NCI-H2107 (cell line): ENCODE measurements around the gene MTRR.

Experiments used
- DNase-seq: peaks from one replicate; lab custom pipeline; 2025; lab: John Stamatoyannopoulos, UW

The MTRR gene

DNA sequence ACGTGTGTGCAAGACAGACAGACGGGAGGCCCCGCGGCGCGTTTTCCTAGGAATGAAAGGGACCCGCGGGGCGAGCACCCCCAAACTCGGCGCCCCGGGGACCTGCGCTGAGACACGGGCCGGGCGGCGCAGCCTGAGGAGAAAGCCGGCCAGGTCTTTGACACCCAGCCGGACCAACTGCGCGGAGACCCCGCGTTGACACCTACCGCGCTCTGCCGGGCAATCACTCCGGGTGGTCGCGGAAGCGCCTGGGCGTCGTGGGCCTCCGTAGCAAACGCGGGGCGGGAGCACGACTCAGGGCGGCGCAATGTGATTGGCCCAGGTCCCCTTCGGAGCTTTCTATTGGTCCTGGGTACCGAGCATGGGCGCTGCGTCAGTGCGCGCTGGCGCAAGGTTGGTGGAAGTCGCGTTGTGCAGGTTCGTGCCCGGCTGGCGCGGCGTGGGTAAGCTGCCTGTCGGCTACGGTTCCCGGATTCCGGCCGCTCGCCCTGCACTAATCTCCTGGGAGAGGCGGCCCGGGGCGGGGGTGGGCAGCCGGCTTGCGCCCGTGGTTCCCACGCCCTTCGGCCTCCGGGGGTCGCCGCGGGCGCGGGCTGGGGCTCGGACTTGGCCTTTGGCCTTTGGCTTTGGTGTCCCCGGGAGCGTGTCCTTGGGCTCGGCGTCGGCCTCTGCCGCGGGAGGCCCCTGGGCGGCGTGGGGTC, at the start of gene MTRR, which contains the start of gene FASTKD3:
MTRR (plus strand) TSS at position 376 of the 701 bp plus-strand sequence. CDS start 1,647 bp downstream, outside the sequence.
FASTKD3 (minus strand) TSS at position 259 of the 701 bp plus-strand sequence. CDS start 948 bp downstream, outside the sequence.
- peak; percentile 92 for DNase-seq

GRCh38 chr5:7822449-7822848, 46.5 kb upstream of the MTRR start:
- DNase-seq, result no peak

DNA sequence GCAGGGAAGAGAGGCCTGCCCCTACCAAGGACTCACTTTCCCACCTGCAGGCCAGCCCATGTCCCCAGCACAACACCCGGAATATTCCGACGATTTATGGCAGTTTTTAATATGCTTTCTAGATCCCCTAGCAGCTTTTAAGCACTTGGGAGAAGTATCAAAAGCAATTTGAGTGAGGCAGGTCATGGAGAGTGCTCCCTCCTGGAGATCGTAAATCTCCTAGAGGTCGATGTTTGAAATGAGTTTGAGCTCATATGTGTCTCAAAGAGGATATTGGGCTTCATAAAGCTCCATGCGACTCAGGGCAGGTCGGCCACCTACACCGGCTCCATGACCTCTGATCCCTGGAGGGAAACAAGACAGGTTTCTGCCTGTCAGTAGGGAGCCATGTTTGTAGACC, 45.4 kb upstream of the MTRR start:
- DNase-seq, result no peak

GRCh38 chr5:7824995-7825394, 44.0 kb upstream of the MTRR start:
- no peak for DNase-seq

- DNase-seq, result no peak
Observed at GRCh38 chr5:7825630-7826029, 43.3 kb upstream of the MTRR start.

DNA sequence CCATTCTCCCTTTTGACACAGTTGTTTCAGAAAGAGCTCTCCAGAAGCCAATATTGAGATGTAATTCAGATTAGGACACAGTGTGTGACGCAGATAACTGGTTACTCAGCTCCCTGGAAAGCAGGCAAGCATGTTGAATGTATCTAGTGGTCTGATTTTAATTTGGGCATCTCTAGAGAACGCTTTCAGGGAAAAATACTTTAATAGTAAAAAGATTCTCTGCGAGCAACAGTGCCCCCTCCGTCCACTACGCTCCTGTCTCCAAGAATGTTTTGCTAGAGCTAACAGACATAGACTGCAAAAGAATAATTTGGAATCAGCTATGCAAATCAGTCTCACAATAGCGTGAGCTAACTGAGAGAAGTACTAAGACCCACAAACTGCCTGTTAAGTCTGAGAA, 41.3 kb upstream of the MTRR start:
- no peak for DNase-seq

- DNase-seq, result peak; percentile 21
Observed at GRCh38 chr5:7828269-7828668, 40.7 kb upstream of the MTRR start.

GRCh38 chr5:7834982-7835381, 34.0 kb upstream of the MTRR start:
- DNase-seq, result no peak

DNA sequence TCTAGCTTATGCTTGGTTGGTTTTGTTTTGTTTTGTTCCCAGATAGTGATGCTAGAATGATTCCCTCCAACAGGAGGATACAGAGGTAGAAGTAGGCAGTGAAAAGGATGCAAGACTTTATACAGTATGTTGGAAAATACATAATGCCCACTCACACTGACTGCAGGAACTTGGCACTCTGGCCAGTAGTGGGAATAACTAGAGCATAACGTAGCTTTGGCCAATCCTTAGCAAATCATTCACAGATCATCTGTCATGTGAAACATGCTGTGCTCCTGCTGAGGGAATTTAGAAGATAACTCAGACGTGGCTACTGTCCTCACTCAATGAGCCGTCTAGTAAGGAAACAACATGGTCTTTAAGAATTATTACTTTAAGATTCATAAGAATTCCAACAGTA, 31.5 kb upstream of the MTRR start:
- DNase-seq, result no peak

DNA sequence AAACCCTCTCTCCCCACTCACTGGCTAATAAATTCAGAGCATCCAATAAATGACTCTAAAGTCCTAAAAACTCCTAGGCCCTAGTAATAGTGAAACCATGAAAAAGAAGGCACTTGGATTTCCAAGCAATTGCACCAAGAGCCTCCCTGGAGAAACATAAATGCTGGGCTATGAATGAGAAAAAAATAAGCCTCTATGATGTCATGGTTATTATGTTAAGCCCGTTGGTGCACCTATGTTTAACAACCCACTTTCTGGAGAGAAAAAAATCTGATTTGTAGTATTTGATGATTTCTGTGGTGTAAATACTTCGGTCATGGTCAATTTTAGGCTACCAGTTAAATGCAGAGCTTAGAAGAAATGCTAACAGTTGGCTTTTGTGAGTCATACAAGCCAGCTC, 26.4 kb upstream of the MTRR start:
- no peak for DNase-seq

GRCh38 chr5:7844901-7845300, 24.0 kb upstream of the MTRR start:
- no peak for DNase-seq

GRCh38 chr5:7845557-7845956, 23.4 kb upstream of the MTRR start:
- no peak for DNase-seq

- no peak for DNase-seq
Observed at GRCh38 chr5:7846327-7846726, 22.6 kb upstream of the MTRR start.

DNA sequence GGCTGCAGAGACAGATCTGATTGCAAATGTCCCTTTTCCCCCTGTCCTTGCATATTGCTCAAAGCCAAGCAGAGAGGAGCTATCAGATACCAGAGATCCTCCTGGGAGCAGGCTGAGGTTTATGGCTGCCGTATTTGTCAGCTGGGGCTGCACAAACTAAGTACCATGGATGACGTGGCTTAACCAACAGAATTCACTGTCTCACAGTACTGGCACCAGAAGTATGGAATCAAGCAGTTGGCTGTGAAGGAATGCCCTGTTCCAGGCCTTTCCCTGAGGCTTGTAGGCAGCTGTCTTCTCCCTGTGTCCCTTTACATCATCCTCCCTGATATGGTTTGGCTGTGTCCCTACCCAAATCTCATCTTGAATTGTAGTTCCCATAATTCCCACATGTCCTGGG, 20.7 kb upstream of the MTRR start:
- no peak for DNase-seq

GRCh38 chr5:7849681-7850394, 19.1 kb upstream of the MTRR start:
- DNase-seq, result peak; percentile 21

DNA sequence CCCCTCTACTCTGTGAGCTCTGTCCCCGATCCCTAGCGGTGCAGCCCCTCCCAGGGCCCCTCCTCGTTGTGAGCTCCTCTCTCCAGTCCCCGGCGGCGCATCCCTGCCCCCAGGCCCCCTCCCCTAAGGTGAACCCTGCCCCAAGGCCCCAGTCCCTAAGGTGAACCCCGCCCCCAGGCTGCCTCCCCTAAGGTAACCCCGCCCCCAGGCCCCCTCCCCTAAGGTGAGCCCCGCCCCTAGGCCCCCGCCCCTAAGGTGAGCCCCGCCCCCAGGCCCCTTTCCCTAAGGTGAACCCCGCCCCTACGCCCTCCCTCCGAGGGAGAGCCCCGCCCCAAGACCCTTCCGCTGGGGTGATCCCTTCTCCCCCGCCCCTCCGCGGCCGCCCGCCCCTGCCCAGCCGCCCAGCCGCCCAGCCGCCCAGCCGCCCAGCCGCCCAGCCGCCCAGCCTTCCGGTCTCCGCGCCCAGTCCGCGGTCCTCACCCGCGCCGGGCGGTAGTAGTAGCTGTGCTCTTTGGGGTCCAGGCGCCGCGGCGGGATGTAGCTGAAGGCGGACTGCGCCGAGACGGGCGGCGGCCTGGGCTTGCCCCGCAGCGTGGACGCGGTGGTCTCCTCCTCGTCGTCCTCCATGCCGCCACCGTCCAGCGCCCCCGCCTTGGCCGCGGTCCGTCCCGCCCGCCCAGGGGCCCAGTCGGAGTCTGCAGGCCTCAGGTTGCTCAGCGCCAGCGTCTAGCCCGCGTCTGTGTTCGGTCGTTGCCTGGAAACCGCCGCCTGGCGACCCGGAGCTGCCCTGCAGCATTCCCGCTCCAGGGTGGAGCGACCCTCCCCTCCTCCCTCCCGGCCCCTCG, 18.3 kb upstream of the MTRR start, which contains the start of gene CFAP90:
CFAP90 (minus strand) TSS at position 739 of the 845 bp plus-strand sequence; CDS start at position 627, 112 bp downstream.
- peak; percentile 24 for DNase-seq

- DNase-seq, result no peak
Observed at GRCh38 chr5:7851240-7851592, 17.7 kb upstream of the MTRR start.

DNA sequence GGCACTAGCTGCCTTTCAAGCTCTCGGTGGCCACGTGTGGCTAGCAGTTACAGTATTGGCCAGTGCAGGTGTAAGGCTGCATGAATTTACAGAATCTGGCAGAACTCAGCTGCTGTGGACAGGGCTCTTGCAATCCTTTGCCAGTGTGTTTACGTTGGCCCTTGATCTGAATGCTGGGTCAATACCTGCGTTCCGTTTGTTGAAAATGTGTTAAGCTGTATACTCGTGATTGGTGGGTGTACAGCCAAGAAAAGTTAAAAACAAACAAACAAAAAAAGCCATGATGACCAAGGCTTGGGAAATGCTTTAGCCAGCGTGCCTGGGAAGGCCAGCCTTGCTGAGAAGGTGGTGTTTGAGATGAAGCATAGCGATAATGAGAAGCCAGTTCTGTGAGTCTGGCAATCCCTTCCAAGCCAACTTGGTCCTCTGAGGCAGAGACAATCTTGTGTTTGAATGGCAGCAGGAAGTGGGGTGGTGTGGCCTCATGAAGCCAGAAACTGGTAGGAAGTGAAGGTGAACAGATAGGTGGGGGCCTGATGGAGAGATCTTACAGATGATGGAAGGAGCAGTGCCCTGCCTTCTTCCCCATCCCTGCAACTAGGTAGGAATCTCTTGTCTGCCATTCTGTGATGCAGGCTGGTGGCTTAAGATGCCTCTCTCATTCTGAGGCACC, 17.2 kb upstream of the MTRR start:
- no peak for DNase-seq

- DNase-seq, result no peak
Observed at GRCh38 chr5:7852542-7852941, 16.4 kb upstream of the MTRR start.

DNA sequence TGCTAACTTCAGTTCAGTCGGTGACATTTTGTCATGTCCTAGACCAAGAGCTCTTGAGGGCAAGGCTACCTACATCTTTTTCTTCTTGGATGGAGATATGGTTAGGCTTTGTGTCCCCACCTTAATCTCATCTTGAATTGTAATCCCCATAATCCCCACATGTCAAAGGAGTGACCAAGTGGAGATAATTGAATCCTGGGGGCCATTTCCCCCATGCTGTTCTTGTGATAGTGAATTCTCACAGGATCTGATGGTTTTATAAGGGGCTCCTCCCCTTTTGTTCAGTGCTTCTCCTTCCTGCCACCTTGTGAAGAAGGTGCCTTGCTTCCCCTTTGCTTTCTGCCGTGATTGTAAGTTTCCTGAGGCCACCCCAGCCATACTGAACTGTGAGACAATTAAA, 16.0 kb upstream of the MTRR start:
- DNase-seq, result no peak

- no peak for DNase-seq
Observed at GRCh38 chr5:7855611-7856010, 13.3 kb upstream of the MTRR start.

DNA sequence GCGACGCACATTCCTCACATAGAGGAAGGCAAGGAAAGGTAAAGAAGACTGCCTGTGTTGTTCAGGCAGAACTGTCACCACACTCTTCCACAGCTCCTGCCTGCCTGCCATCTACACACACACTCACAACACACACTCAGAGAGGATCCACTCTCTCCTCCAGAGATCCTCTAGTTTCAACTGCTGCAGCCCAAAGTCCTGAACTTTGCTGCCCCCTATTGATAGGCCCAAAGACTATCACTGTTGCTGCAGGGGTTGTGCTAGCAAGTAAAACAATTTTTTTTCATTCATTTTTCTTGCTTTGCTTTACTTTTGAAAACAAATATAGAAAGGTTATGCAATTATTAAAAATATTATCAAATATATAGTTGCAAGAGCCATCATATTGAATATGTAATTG, 12.1 kb upstream of the MTRR start:
- DNase-seq, result peak; percentile 24
